ENCODE data around the gene GRHL1. TPM values are rescaled to one million over a fixed set of nuclear protein-coding genes. Genes with fewer than 3 reads are reported as not detected.
"Not testable (repeated sequence)": the region's sequence is repeated elsewhere in the genome, so short reads cannot be mapped to it uniquely, and the experiment has no call there.

Gene GRHL1
- 0.26 and 0.76 TPM in 2 replicates for total RNA-seq

GRCh38 chr2:9951522-9952285 is at the start of gene GRHL1:
Gene GRHL1 (plus strand): TSS chr2:9951693. CDS start chr2:9951834, 141 bp downstream.
- DNase-seq (ENCODE audit: low read depth in 2 of 2), result peak; percentile 76 to 94

GRCh38 chr2:9905413-9905812 is 46.1 kb upstream of the GRHL1 start:
- DNase-seq (ENCODE audit: low read depth in 2 of 2), result no peak

GRCh38 chr2:9907402-9907801 is 44.1 kb upstream of the GRHL1 start:
- DNase-seq (ENCODE audit: low read depth in 2 of 2), result no peak

- no peak for DNase-seq (ENCODE audit: low read depth in 2 of 2)
These were observed 42.9 kb upstream of the GRHL1 start for GRCh38 chr2:9908639-9909038.

GRCh38 chr2:9909106-9909505 is 42.4 kb upstream of the GRHL1 start:
- DNase-seq (ENCODE audit: low read depth in 2 of 2), result no peak

GRCh38 chr2:9910699-9911098 is 40.8 kb upstream of the GRHL1 start:
- no peak for DNase-seq (ENCODE audit: low read depth in 2 of 2)

- no peak for DNase-seq (ENCODE audit: low read depth in 2 of 2)
These were observed 39.0 kb upstream of the GRHL1 start for GRCh38 chr2:9912468-9912867.

- DNase-seq (ENCODE audit: low read depth in 2 of 2), result peak in 1 of 2 donors; percentile 82
These were observed 37.0 kb upstream of the GRHL1 start for GRCh38 chr2:9914384-9915065.

GRCh38 chr2:9918275-9918674 is 33.2 kb upstream of the GRHL1 start:
- DNase-seq (ENCODE audit: low read depth in 2 of 2), result peak; percentile 20 to 73

GRCh38 chr2:9919512-9919911 is 32.0 kb upstream of the GRHL1 start:
- DNase-seq (ENCODE audit: low read depth in 2 of 2), result no peak

- not testable (repeated sequence) for DNase-seq (ENCODE audit: low read depth in 2 of 2)
These were observed 24.5 kb upstream of the GRHL1 start for GRCh38 chr2:9927020-9927419.

GRCh38 chr2:9937258-9937657 is 14.2 kb upstream of the GRHL1 start:
- no peak for DNase-seq (ENCODE audit: low read depth in 2 of 2)

GRCh38 chr2:9937968-9938367 is 13.5 kb upstream of the GRHL1 start:
- no peak for DNase-seq (ENCODE audit: low read depth in 2 of 2)

- DNase-seq (ENCODE audit: low read depth in 2 of 2), result no peak
These were observed 11.7 kb upstream of the GRHL1 start for GRCh38 chr2:9939587-9940485.

GRCh38 chr2:9941196-9941995 is 10.1 kb upstream of the GRHL1 start:
- DNase-seq (ENCODE audit: low read depth in 2 of 2), result no peak

GRCh38 chr2:9941996-9942390 is 9.5 kb upstream of the GRHL1 start:
- DNase-seq (ENCODE audit: low read depth in 2 of 2), result no peak

GRCh38 chr2:9944330-9944758 is 7.1 kb upstream of the GRHL1 start:
- DNase-seq (ENCODE audit: low read depth in 2 of 2), result no peak

GRCh38 chr2:9945596-9945995 is 5.9 kb upstream of the GRHL1 start:
- DNase-seq (ENCODE audit: low read depth in 2 of 2), result no peak

- DNase-seq (ENCODE audit: low read depth in 2 of 2), result no peak
These were observed 5.4 kb upstream of the GRHL1 start for GRCh38 chr2:9946076-9946475.

GRCh38 chr2:9946818-9947217 is 4.7 kb upstream of the GRHL1 start:
- DNase-seq (ENCODE audit: low read depth in 2 of 2), result no peak

GRCh38 chr2:9948721-9949120 is 2.8 kb upstream of the GRHL1 start:
- DNase-seq (ENCODE audit: low read depth in 2 of 2), result no peak

Measured in dermis microvascular lymphatic vessel endothelial cell (primary cell).